ENCODE results near the gene CHL1.

The CHL1 gene

GRCh38 chr3:317012-317411 lies 120.4 kb downstream of the CHL1 start:
- no peak overlapping the region for H4K91ac ChIP-seq (ENCODE audit: low read depth, low read length)
- no peak overlapping the region for H3K27ac ChIP-seq (ENCODE audit: low read depth, low read length)
- H2BK12ac ChIP-seq (ENCODE audit: low read length) = no peak overlapping the region
- H2AFZ ChIP-seq (ENCODE audit: insufficient read depth, low read length, poor library complexity) = no peak overlapping the region
- H3K18ac ChIP-seq (ENCODE audit: low read length) = no peak overlapping the region
- H3K36me3 ChIP-seq (ENCODE audit: control insufficient read depth in 1 of 2, insufficient read depth in 2 of 2, low read length in 2 of 2) = no peaks in the 10 kb centered on the region
- H3K27me3 ChIP-seq (ENCODE audit: insufficient read depth, low read length) = no peaks in the 10 kb centered on the region
- H3K79me1 ChIP-seq (ENCODE audit: low read length) = no peaks in the 10 kb centered on the region
- no peak overlapping the region for H3K9ac ChIP-seq (ENCODE audit: low read length)
- no peak overlapping the region for H3K4me2 ChIP-seq (ENCODE audit: low read length)
- no peak overlapping the region for H3K4me3 ChIP-seq (ENCODE audit: low read depth, low read length)
- no peak overlapping the region for H3K23ac ChIP-seq (ENCODE audit: low read length)
- no peak overlapping the region for H2BK5ac ChIP-seq (ENCODE audit: low read depth, low read length, poor library complexity)
- H3K79me2 ChIP-seq (ENCODE audit: control insufficient read depth, insufficient read depth, low read length, poor library complexity) = no peaks in the 10 kb centered on the region
- H2AK5ac ChIP-seq (ENCODE audit: low read length) = no peak overlapping the region
- H3K14ac ChIP-seq (ENCODE audit: low read length) = no peak overlapping the region
- H3K4ac ChIP-seq (ENCODE audit: low read depth, low read length) = no peak overlapping the region
- WGBS (ENCODE audit: extremely low coverage, insufficient coverage, insufficient read length) = no CpG with 5 or more reads among the region's 3 CpGs
- no peaks in the 10 kb centered on the region for H3K9me3 ChIP-seq (ENCODE audit: insufficient read depth, low read depth, low read length)
- H4K8ac ChIP-seq (ENCODE audit: low read depth, low read length) = no peak overlapping the region
- H2BK120ac ChIP-seq (ENCODE audit: insufficient read depth, low read length, poor library complexity) = no peak overlapping the region
- no peaks in the 10 kb centered on the region for H3K4me1 ChIP-seq (ENCODE audit: control insufficient read depth in 1 of 2, insufficient read depth in 2 of 2, low read length in 2 of 2)
- no peak overlapping the region for H4K12ac ChIP-seq (ENCODE audit: low read depth, low read length)
- DNase-seq = no peak

- H3K9me3 ChIP-seq (ENCODE audit: insufficient read depth, low read depth, low read length) = no peaks in the 10 kb centered on the region
- no peak overlapping the region for H2AFZ ChIP-seq (ENCODE audit: insufficient read depth, low read length, poor library complexity)
- no peak overlapping the region for H3K4me3 ChIP-seq (ENCODE audit: low read depth, low read length)
- H3K4ac ChIP-seq (ENCODE audit: low read depth, low read length) = no peak overlapping the region
- H3K14ac ChIP-seq (ENCODE audit: low read length) = no peak overlapping the region
- H4K12ac ChIP-seq (ENCODE audit: low read depth, low read length) = no peak overlapping the region
- H3K27ac ChIP-seq (ENCODE audit: low read depth, low read length) = no peak overlapping the region
- H3K23ac ChIP-seq (ENCODE audit: low read length) = no peak overlapping the region
- no peaks in the 10 kb centered on the region for H3K4me1 ChIP-seq (ENCODE audit: control insufficient read depth in 1 of 2, insufficient read depth in 2 of 2, low read length in 2 of 2)
- no peak for DNase-seq
- no peak overlapping the region for H2BK5ac ChIP-seq (ENCODE audit: low read depth, low read length, poor library complexity)
- no peak overlapping the region for H2BK12ac ChIP-seq (ENCODE audit: low read length)
- no peak overlapping the region for H2BK120ac ChIP-seq (ENCODE audit: insufficient read depth, low read length, poor library complexity)
- H3K9ac ChIP-seq (ENCODE audit: low read length) = no peak overlapping the region
- no peaks in the 10 kb centered on the region for H3K79me1 ChIP-seq (ENCODE audit: low read length)
- no peak overlapping the region for H4K91ac ChIP-seq (ENCODE audit: low read depth, low read length)
- no peak overlapping the region for H3K4me2 ChIP-seq (ENCODE audit: low read length)
- no peak overlapping the region for H4K8ac ChIP-seq (ENCODE audit: low read depth, low read length)
- H3K27me3 ChIP-seq (ENCODE audit: insufficient read depth, low read length) = no peaks in the 10 kb centered on the region
- no peak overlapping the region for H3K18ac ChIP-seq (ENCODE audit: low read length)
- no peaks in the 10 kb centered on the region for H3K79me2 ChIP-seq (ENCODE audit: control insufficient read depth, insufficient read depth, low read length, poor library complexity)
- no peaks in the 10 kb centered on the region for H3K36me3 ChIP-seq (ENCODE audit: control insufficient read depth in 1 of 2, insufficient read depth in 2 of 2, low read length in 2 of 2)
- no peak overlapping the region for H2AK5ac ChIP-seq (ENCODE audit: low read length)
- no CpG with 5 or more reads among the region's 2 CpGs for WGBS (ENCODE audit: extremely low coverage, insufficient coverage, insufficient read length)
Observed at GRCh38 chr3:318903-319302, 122.3 kb downstream of the CHL1 start.

- H3K27ac ChIP-seq (ENCODE audit: low read depth, low read length) = no peak overlapping the region
- H3K9ac ChIP-seq (ENCODE audit: low read length) = no peak overlapping the region
- no peak overlapping the region for H2BK120ac ChIP-seq (ENCODE audit: insufficient read depth, low read length, poor library complexity)
- no peak overlapping the region for H2BK5ac ChIP-seq (ENCODE audit: low read depth, low read length, poor library complexity)
- no peak overlapping the region for H3K4me3 ChIP-seq (ENCODE audit: low read depth, low read length)
- H3K27me3 ChIP-seq (ENCODE audit: insufficient read depth, low read length) = no peaks in the 10 kb centered on the region
- no peak overlapping the region for H3K14ac ChIP-seq (ENCODE audit: low read length)
- H3K9me3 ChIP-seq (ENCODE audit: insufficient read depth, low read depth, low read length) = no peaks in the 10 kb centered on the region
- no peaks in the 10 kb centered on the region for H3K79me1 ChIP-seq (ENCODE audit: low read length)
- no peak overlapping the region for H2BK12ac ChIP-seq (ENCODE audit: low read length)
- no peak overlapping the region for H2AK5ac ChIP-seq (ENCODE audit: low read length)
- H3K79me2 ChIP-seq (ENCODE audit: control insufficient read depth, insufficient read depth, low read length, poor library complexity) = no peaks in the 10 kb centered on the region
- H4K12ac ChIP-seq (ENCODE audit: low read depth, low read length) = no peak overlapping the region
- no peak overlapping the region for H4K91ac ChIP-seq (ENCODE audit: low read depth, low read length)
- no peak overlapping the region for H3K23ac ChIP-seq (ENCODE audit: low read length)
- no CpG with 5 or more reads among the region's 2 CpGs for WGBS (ENCODE audit: extremely low coverage, insufficient coverage, insufficient read length)
- no peak overlapping the region for H2AFZ ChIP-seq (ENCODE audit: insufficient read depth, low read length, poor library complexity)
- no peak overlapping the region for H3K18ac ChIP-seq (ENCODE audit: low read length)
- H3K4me1 ChIP-seq (ENCODE audit: control insufficient read depth in 1 of 2, insufficient read depth in 2 of 2, low read length in 2 of 2) = no peaks in the 10 kb centered on the region
- no peaks in the 10 kb centered on the region for H3K36me3 ChIP-seq (ENCODE audit: control insufficient read depth in 1 of 2, insufficient read depth in 2 of 2, low read length in 2 of 2)
- no peak overlapping the region for H3K4me2 ChIP-seq (ENCODE audit: low read length)
- no peak overlapping the region for H3K4ac ChIP-seq (ENCODE audit: low read depth, low read length)
- no peak overlapping the region for H4K8ac ChIP-seq (ENCODE audit: low read depth, low read length)
- DNase-seq = no peak
Observed at GRCh38 chr3:324423-324822, 127.9 kb downstream of the CHL1 start.

- no peak overlapping the region for H2AFZ ChIP-seq (ENCODE audit: insufficient read depth, low read length, poor library complexity)
- no peak overlapping the region for H3K14ac ChIP-seq (ENCODE audit: low read length)
- H4K12ac ChIP-seq (ENCODE audit: low read depth, low read length) = no peak overlapping the region
- no CpG with 5 or more reads among the region's 1 CpG for WGBS (ENCODE audit: extremely low coverage, insufficient coverage, insufficient read length)
- no peak overlapping the region for H3K18ac ChIP-seq (ENCODE audit: low read length)
- H4K91ac ChIP-seq (ENCODE audit: low read depth, low read length) = no peak overlapping the region
- no peak overlapping the region for H3K23ac ChIP-seq (ENCODE audit: low read length)
- H3K27me3 ChIP-seq (ENCODE audit: insufficient read depth, low read length) = no peaks in the 10 kb centered on the region
- H2AK5ac ChIP-seq (ENCODE audit: low read length) = no peak overlapping the region
- H3K9me3 ChIP-seq (ENCODE audit: insufficient read depth, low read depth, low read length) = no peaks in the 10 kb centered on the region
- no peak overlapping the region for H3K4ac ChIP-seq (ENCODE audit: low read depth, low read length)
- no peak overlapping the region for H3K4me2 ChIP-seq (ENCODE audit: low read length)
- H2BK12ac ChIP-seq (ENCODE audit: low read length) = no peak overlapping the region
- no peak overlapping the region for H3K27ac ChIP-seq (ENCODE audit: low read depth, low read length)
- H3K4me3 ChIP-seq (ENCODE audit: low read depth, low read length) = no peak overlapping the region
- no peaks in the 10 kb centered on the region for H3K36me3 ChIP-seq (ENCODE audit: control insufficient read depth in 1 of 2, insufficient read depth in 2 of 2, low read length in 2 of 2)
- H3K4me1 ChIP-seq (ENCODE audit: control insufficient read depth in 1 of 2, insufficient read depth in 2 of 2, low read length in 2 of 2) = no peaks in the 10 kb centered on the region
- no peak overlapping the region for H2BK5ac ChIP-seq (ENCODE audit: low read depth, low read length, poor library complexity)
- no peak for DNase-seq
- H3K9ac ChIP-seq (ENCODE audit: low read length) = no peak overlapping the region
- no peak overlapping the region for H4K8ac ChIP-seq (ENCODE audit: low read depth, low read length)
- H3K79me2 ChIP-seq (ENCODE audit: control insufficient read depth, insufficient read depth, low read length, poor library complexity) = no peaks in the 10 kb centered on the region
- no peak overlapping the region for H2BK120ac ChIP-seq (ENCODE audit: insufficient read depth, low read length, poor library complexity)
- H3K79me1 ChIP-seq (ENCODE audit: low read length) = no peaks in the 10 kb centered on the region
Observed at GRCh38 chr3:325495-325894, 128.9 kb downstream of the CHL1 start.

Data from trophoblast cell (in vitro differentiated cells and primary cell).